Thyroid gland (tissue), 4 donors: ENCODE results near the gene CALR3. TPM values are rescaled to one million over a fixed set of nuclear protein-coding genes. Genes with fewer than 3 reads are reported as not detected.
"Not testable (repeated sequence)": the region's sequence is repeated elsewhere in the genome, so short reads cannot be mapped to it uniquely, and the experiment has no call there.

Source experiments
- DNase-seq, 2 donors: peaks; one replicate each; pipeline ENCODE4 v3.0.0-alpha.2; 2019
- H3K27ac ChIP-seq, 3 donors: fragments of 200-600 bp; sonication (generic); 1 replicate in 2 of 3; 2 replicates in 1 of 3; pipeline ENCODE4 v1.5.1; 2016 to 2019; ENCODE audit warnings: mild to moderate bottlenecking in 1 of 3, moderate library complexity in 1 of 3
- H3K27me3 ChIP-seq: fragments of 200-600 bp; sonication (generic); one replicate; pipeline ENCODE4 v1.5.1; 2019
- H3K36me3 ChIP-seq, 2 donors: fragments of 200-600 bp; sonication (generic); one replicate each; pipeline ENCODE4 v1.5.1; 2016 to 2019
- H3K4me1 ChIP-seq, 2 donors: fragments of 200-600 bp; sonication (generic); one replicate each; pipeline ENCODE4 v1.5.1; 2017 to 2019
- H3K4me3 ChIP-seq, 3 donors: fragments of 200-600 bp; sonication (generic); replicated peaks in 1 of 3; 1 replicate in 2 of 3; 2 replicates in 1 of 3; pipeline ENCODE4 v1.5.1; 2016; ENCODE audit warnings: mild to moderate bottlenecking in 1 of 3
- H3K9me3 ChIP-seq: fragments of 200-600 bp; sonication (generic); one replicate; pipeline ENCODE4 v1.5.1; 2017
- POLR2A ChIP-seq, 2 donors: fragments of 450-650 bp; IDR thresholded peaks; one replicate each; pipeline ENCODE4 v1.6.1; 2017; ENCODE audit warnings: antibody characterized with exemption in 2 of 2, mild to moderate bottlenecking in 2 of 2, moderate library complexity in 1 of 2
- WGBS, 2 donors: methylation state at CpG; one replicate each; pipeline ENCODE4 v1.1.5; 2017; 5-methylcytosine and 5-hydroxymethylcytosine counted together
- intact Hi-C: fragments of 100-400 bp; cut with DNase I; formaldehyde crosslinking; loops from one replicate; pipeline ENCODE4 v1.15.1; 2023
- total RNA-seq, 4 donors: library from RNA; depleted of rRNA; stranded (reverse); fragments of >200 nt; gene quantifications; one replicate each; pipeline ENCODE4 v1.2.3, GENCODE V29; 2016
- TF ChIP-seq, protein P1 (sequence below), 6 experiments: fragments of 200-600 bp in 3 of 6; fragments of 450-650 bp in 3 of 6; sonication (generic) in 3 of 6; IDR thresholded peaks; one replicate each; pipeline ENCODE4 v1.5.1; 2016 to 2019; ENCODE audit warnings: antibody characterized with exemption in 6 of 6, mild to moderate bottlenecking in 2 of 6, inconsistent platforms in 1 of 6, moderate library complexity in 1 of 6

The CALR3 gene
- total RNA-seq, 4 donors from 2014 or later, result 0.58 TPM; not detected in 3

DNA sequence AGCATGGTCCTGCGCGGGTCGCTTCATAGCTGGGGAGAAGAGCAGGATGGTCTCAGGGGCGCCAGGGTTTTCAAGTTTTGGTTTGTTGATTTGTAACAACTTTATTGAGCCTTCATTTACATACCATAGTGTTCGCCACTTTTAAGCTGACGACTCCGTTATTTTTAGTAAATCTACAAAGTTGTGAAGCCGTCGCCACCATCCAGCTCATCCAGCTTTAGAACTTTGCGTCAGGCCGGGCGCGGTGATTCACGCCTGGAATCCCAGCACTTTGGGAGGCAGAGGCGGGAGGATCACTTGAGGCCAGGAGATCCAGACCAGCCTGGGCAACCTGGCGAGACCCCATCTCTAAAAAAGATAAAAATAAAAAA is 631 bp upstream of the CALR3 start:
- TF ChIP-seq, protein P1, sequence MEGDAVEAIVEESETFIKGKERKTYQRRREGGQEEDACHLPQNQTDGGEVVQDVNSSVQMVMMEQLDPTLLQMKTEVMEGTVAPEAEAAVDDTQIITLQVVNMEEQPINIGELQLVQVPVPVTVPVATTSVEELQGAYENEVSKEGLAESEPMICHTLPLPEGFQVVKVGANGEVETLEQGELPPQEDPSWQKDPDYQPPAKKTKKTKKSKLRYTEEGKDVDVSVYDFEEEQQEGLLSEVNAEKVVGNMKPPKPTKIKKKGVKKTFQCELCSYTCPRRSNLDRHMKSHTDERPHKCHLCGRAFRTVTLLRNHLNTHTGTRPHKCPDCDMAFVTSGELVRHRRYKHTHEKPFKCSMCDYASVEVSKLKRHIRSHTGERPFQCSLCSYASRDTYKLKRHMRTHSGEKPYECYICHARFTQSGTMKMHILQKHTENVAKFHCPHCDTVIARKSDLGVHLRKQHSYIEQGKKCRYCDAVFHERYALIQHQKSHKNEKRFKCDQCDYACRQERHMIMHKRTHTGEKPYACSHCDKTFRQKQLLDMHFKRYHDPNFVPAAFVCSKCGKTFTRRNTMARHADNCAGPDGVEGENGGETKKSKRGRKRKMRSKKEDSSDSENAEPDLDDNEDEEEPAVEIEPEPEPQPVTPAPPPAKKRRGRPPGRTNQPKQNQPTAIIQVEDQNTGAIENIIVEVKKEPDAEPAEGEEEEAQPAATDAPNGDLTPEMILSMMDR (IDR thresholded peaks at IDR 0.05), result no peak
- TF ChIP-seq POLR2A (IDR thresholded peaks at IDR 0.05), result no peak
- Histone ChIP-seq H3K4me1 (peaks cover 0 to 5% of the 10 kb centered on the region in 2 donors), H3K9me3 (no peaks in the 10 kb centered on the region), H3K4me3 (peak overlapping the region; percentile 18 to 61 (median 31)), H3K36me3 (peaks cover 4 to 6% of the 10 kb centered on the region in 2 donors), H3K27me3 (no peaks in the 10 kb centered on the region), H3K27ac (no peak overlapping the region)
- peak; percentile 10 to 19 for DNase-seq
- 21 to 33% methylated on average over 16 of the region's 16 CpGs for WGBS, 2 donors
- intact Hi-C loops, result no loop called here

DNA sequence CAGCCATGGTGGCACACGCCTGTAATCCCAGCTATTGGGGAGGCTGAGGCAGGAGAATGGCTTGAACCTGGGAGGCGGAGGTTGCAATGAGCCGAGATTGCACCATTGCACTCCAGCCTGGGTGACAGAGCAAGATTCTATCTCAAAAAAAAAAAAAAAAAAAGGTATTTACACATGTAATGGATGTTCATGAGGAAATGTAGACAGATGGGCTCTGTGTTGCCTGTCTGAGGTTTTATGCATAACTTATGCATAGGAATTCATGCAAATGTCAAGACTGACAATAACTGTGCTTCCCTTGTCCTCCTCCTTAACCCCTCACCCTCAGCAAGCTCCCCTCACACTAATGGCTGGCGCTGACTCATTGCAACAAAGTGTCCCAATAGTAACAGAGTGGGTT is 9.5 kb downstream of the CALR3 start:
- 91% methylated on average over 4 of the region's 4 CpGs for WGBS, 2 donors
- H3K27ac ChIP-seq, intact Hi-C loops, H3K27me3 ChIP-seq, H3K9me3 ChIP-seq, H3K36me3 ChIP-seq, DNase-seq, H3K4me3 ChIP-seq: not testable (repeated sequence)
- H3K4me1 ChIP-seq, result peaks cover 5 to 11% of the 10 kb centered on the region in 2 donors

DNA sequence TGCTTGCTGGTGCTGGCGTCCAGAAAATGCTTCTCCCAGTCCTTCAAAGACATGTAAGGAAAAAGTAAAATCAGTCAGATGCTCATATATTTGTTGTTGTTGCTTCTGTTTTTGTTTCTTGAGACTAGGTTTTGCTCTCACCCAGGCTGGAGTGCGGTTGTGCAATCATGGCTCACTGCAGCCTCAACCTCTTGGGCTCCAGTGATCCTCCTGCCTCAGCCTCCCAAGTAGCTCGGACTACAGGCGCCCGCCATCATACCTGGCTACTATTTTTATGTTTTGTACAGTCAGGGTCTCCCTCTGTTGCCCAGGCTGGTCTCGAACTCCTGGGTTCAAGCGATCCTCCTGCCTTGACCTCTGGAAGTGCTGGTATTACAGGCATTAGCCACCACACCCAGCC is 13.2 kb downstream of the CALR3 start:
- intact Hi-C loops, result no loop called here
- Histone ChIP-seq H3K27me3 (no peaks in the 10 kb centered on the region), H3K36me3 (no peaks in the 10 kb centered on the region), H3K4me1 (no peaks in the 10 kb centered on the region), H3K4me3 (no peak overlapping the region), H3K9me3 (no peaks in the 10 kb centered on the region), H3K27ac (no peak overlapping the region)
- no peak for DNase-seq
- TF ChIP-seq, protein P1 (IDR thresholded peaks at IDR 0.05), result no peak
- TF ChIP-seq POLR2A (IDR thresholded peaks at IDR 0.05), result no peak
- 89 to 94% methylated on average over 7 of the region's 7 CpGs for WGBS, 2 donors

DNA sequence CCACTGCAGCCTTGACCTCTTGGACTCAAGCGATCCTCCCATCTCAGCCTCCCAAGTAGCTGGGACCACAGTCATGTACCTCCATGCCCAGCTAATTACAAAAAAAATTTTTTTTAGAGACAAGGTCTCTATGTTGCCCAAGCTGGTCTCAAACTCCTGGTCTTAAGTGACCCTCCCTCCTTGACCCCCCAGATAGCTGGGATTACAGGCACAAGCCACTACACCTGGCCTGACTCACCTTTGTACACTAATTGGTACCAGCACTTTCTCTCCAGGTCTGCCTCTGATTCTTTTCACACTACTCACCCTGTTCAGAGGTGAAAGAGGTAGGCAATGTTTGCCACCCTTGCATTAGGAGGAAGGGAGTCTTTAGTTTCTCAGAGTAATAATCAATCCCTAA is 18.7 kb downstream of the CALR3 start:
- no peak for DNase-seq
- intact Hi-C loops, result no loop called here
- Histone ChIP-seq H3K27me3 (no peaks in the 10 kb centered on the region), H3K27ac (no peak overlapping the region), H3K4me1 (no peaks in the 10 kb centered on the region), H3K9me3 (no peaks in the 10 kb centered on the region), H3K4me3 (no peak overlapping the region), H3K36me3 (no peaks in the 10 kb centered on the region)
- TF ChIP-seq, protein P1 (IDR thresholded peaks at IDR 0.05), result no peak
- no peak for TF ChIP-seq POLR2A (IDR thresholded peaks at IDR 0.05)
- WGBS, 2 donors, result 100% methylated on average over 1 of the region's 1 CpG

DNA sequence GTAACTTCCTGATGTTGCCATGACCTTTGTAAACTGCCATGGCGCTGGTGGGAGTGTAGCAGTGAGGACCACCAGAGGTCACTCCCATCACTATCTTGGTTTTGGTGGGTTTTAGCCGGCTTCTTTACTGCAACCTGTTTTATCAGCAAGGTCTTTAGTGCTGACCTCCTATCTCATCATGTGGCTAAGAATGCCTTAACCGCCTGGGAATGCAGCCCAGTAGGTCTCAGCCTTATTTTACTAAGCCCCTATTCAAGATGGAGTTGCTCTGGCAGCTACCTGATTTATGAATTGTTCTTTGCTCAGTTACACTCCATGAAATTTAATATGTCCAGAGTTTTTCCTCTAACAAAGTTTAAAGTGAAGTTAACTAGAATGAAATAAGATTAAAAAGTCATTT is 19.6 kb downstream of the CALR3 start:
- WGBS, 2 donors, result 71 to 75% methylated on average over 3 of the region's 3 CpGs
- H3K27ac ChIP-seq, result no peak overlapping the region
- intact Hi-C loops, result no loop called here
- H3K4me1 ChIP-seq, result no peaks in the 10 kb centered on the region
- no peaks in the 10 kb centered on the region for H3K9me3 ChIP-seq
- H3K27me3 ChIP-seq, result no peaks in the 10 kb centered on the region
- TF ChIP-seq POLR2A (IDR thresholded peaks at IDR 0.05), result no peak
- TF ChIP-seq, protein P1 (IDR thresholded peaks at IDR 0.05), result no peak
- no peaks in the 10 kb centered on the region for H3K36me3 ChIP-seq
- H3K4me3 ChIP-seq, result no peak overlapping the region
- no peak for DNase-seq

DNA sequence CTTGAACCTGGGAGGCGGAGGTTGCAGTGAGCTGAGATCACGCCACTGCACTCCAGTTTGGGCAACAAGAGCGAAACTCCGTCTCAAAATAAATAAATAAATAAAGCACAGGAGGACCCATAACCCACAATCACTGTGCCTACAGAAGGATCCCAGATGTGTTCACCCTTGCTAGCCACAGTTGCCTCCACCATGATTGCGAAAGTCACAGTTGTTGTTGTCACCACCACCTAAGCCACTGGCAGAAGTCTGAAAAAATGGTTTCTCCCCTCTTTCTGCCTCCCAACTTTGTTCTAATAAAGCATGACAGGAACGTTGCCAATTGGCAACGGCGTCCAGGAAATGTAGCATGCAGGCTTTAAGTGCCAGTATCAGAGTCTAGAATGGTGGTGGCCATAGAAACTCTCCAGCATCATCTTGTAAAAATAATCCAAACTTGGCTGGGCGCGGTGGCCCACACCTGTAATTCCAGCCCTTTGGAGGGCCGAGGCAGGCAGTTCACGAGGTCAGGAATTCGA is 22.0 kb downstream of the CALR3 start:
- intact Hi-C loops, result no loop called here
- WGBS, 2 donors, result 63 to 78% methylated on average over 13 of the region's 13 CpGs
- H3K27me3 ChIP-seq, result no peaks in the 10 kb centered on the region
- TF ChIP-seq, protein P1 (IDR thresholded peaks at IDR 0.05), result no peak
- no peak for TF ChIP-seq POLR2A (IDR thresholded peaks at IDR 0.05)
- H3K36me3 ChIP-seq, result no peaks in the 10 kb centered on the region
- peak in 1 of 2 donors; percentile 37 for DNase-seq
- H3K4me3 ChIP-seq, result no peak overlapping the region
- no peak overlapping the region for H3K27ac ChIP-seq
- H3K4me1 ChIP-seq, result peaks cover 16% of the 10 kb centered on the region in 2 donors
- no peaks in the 10 kb centered on the region for H3K9me3 ChIP-seq
